Peyer's patch (tissue), 4 donors: Measurements from ENCODE around the gene PHF13.

Experiments
- CTCF ChIP-seq, 6 experiments: fragments of 450-650 bp in 4 of 6; fragments of 200-600 bp in 2 of 6; sonication (generic) in 1 of 6; IDR thresholded peaks; one replicate each; pipeline ENCODE4 v1.5.1; 2017 to 2019; ENCODE audit warnings: antibody characterized with exemption in 6 of 6, mild to moderate bottlenecking in 3 of 6, moderate library complexity in 1 of 6
- POLR2A ChIP-seq, 2 donors: fragments of 450-650 bp; IDR thresholded peaks; one replicate each; pipeline ENCODE4 v1.5.1; 2017; ENCODE audit warnings: antibody characterized with exemption in 2 of 2, mild to moderate bottlenecking in 2 of 2, moderate library complexity in 2 of 2

DNA sequence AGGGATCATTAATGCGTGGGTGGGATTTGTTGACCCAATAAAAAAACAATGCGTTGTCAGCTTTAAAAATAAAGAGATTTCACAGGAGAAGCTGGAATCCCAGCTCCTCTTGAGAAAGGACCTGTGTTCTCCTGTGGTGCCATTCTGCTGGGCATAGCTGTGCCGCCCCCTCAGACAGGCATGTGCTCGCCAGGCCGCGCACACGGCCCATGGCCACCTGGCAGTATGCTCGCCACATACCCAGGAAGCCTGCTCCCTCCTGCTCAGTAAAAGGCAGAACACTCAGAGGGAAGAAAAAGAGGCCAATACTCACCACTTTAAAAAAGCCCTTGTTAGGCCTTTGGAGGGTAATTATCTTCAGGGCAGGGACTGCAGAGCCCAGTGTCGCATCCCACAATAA, 24.2 kb downstream of the PHF13 start:
- TF ChIP-seq POLR2A (IDR thresholded peaks at IDR 0.05) (no peak), CTCF (IDR thresholded peaks at IDR 0.05) (no peak)
